Embryonic facial prominence (tissue), 1 donor: ENCODE results near the gene GDPD4.

ENCODE experiments used
- DNase-seq: peaks from one replicate; pipeline ENCODE4 v3.0.0-alpha.2; 2016; ENCODE audit errors: extremely low spot score

The GDPD4 gene

GRCh38 chr11:77175021-77175842, 126.3 kb downstream of the GDPD4 start:
- DNase-seq: no peak

- no peak for DNase-seq
Observed at GRCh38 chr11:77174559-77174958, 126.9 kb downstream of the GDPD4 start.

DNA sequence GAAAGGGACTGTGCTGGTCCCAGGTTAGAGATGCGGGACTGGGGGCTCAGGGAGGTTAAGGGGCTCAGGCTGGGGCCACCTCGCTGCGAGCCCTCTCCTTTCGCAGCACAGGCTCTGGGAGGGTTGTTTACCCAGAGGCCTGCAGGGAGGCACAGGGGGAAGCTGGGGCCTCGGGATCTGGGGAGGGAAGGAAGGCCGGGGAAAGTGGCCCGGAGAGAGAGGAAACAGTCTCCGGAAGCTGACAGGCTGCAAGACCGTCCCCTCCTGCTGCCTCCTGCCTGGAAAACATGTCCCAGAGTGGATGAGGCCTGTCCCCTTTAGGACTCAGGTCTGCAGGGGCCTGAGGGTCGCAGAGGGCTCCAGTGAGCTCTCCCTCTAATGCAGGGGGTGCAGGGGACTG, 128.0 kb downstream of the GDPD4 start:
- no peak for DNase-seq

GRCh38 chr11:77172666-77172982, 128.9 kb downstream of the GDPD4 start:
- no peak for DNase-seq

- no peak for DNase-seq
Observed at GRCh38 chr11:77171885-77172665, 129.4 kb downstream of the GDPD4 start.

GRCh38 chr11:77171254-77171653, 130.2 kb downstream of the GDPD4 start:
- DNase-seq: no peak

DNA sequence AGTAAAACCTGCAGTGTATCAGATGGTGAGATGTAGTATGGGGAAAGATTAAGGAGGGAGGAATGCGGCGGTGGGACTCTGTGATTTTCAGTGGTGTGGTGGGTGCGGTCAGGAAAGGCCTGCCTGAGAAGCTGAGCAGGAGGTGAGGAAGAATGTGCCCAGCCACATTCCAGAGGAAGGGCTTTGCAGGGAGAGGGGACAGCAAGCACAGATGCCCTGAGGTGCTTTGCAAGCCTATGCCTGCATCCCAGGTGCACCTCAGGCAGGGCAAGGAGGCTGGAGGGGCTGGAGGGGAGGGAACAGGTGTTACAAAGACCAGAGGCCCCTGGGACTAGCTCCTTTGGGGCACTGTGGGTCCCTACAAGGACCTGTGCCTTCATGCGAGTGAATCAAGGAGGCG, 131.4 kb downstream of the GDPD4 start:
- no peak for DNase-seq

DNA sequence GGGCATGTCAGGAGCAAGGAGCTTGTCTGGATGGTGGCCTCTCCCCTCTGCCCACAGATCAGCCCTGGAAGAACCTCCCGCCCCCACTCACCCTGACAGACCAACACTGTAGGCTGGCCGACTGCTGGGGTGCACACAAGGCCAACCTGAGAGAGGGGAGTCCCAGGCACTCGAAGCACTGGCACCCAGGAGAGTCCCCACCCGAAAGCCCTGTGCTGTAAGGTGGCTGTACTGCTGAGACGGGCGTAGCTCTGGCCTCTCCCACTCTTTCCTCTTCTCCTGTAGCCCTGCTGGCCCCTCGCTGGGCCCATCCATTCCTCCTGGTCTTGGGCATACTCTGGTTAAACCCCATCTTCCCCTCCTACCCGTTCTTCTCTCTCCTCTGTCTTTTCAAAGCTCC, 133.7 kb downstream of the GDPD4 start:
- no peak for DNase-seq

- no peak for DNase-seq
Observed at GRCh38 chr11:77167111-77167626, 134.3 kb downstream of the GDPD4 start.
